ENCODE data around the gene TNS3. TPM values are rescaled to one million over a fixed set of nuclear protein-coding genes. Genes with fewer than 3 reads are reported as not detected.
A peak's percentile ranks its signal among the peaks of the same experiment; 100 is the strongest.

Gene TNS3
- total and polyA plus RNA-seq, 5 donors from 2014 or later: 1.4 TPM; not detected in 4

DNA sequence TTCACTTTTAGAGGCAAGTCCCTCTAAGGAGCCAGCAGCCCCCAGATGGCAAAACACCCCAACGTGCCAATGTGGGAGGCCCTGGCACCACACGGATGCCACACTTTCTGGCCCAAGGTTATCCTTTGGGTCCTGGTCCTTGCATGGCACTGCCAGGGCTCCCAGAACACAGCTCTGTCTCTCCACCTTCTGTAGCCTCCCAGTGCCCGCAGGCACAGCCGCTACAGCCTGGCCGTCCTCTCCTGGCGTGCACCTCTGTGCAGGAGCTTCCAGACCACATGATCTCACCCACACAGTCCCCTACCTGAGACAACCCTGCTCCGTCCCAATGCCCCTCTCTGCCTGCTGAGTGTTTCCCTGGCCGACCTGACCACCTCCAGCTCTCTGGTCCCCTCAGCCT, 215.0 kb downstream of the TNS3 start:
- no peaks in the 10 kb centered on the region for H3K27me3 ChIP-seq (ENCODE audit: control insufficient read depth, insufficient read depth, low read length)
- H3K36me3 ChIP-seq (ENCODE audit: control insufficient read depth, insufficient read depth, low read length): no peaks in the 10 kb centered on the region
- no peak overlapping the region for H3K4me3 ChIP-seq (ENCODE audit: low read depth, low read length)
- no peaks in the 10 kb centered on the region for H3K36me3 Mint-ChIP-seq
- DNase-seq: no peak
- H3K27me3 Mint-ChIP-seq: peaks cover 6% of the 10 kb centered on the region
- no peak overlapping the region for H3K27ac ChIP-seq (ENCODE audit: insufficient read depth, low read length, poor library complexity, severe bottlenecking)
- ATAC-seq (ENCODE audit: low read depth in 2 of 2): no peak
- no peak overlapping the region for H3K4me3 Mint-ChIP-seq
- no peaks in the 10 kb centered on the region for H3K4me1 ChIP-seq (ENCODE audit: control insufficient read depth, insufficient read depth, low read length, poor library complexity, severe bottlenecking)
- no peak overlapping the region for H3K27ac Mint-ChIP-seq
- H3K9me3 ChIP-seq (ENCODE audit: control insufficient read depth in 2 of 2, low read length in 2 of 2): no peaks in the 10 kb centered on the region
- peaks cover 0 to 4% (median 0%) of the 10 kb centered on the region in 7 donors for H3K9me3 Mint-ChIP-seq
- H3K4me1 Mint-ChIP-seq: no peaks in the 10 kb centered on the region

DNA sequence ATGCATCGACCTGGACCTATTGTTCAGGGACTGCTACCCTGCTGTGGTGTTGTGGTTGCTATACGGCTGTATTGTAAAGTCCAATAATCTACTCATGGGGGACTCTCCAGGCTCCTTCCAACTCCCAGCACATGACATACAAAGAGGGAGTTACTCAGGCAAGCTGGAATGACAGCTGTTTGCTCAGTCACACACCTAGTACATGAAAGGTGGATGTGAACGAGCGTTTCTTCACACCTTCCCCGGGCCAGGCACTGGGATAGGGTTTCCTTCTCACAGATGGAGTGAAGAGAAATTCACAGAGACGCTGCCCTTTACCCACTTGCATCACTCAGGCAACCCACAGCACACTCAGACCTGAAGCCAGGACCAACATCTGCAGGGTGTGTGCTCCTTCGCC, 215.7 kb downstream of the TNS3 start:
- no peaks in the 10 kb centered on the region for H3K9me3 ChIP-seq (ENCODE audit: control insufficient read depth in 2 of 2, low read length in 2 of 2)
- no peak overlapping the region for H3K27ac ChIP-seq (ENCODE audit: insufficient read depth, low read length, poor library complexity, severe bottlenecking)
- no peak overlapping the region for H3K4me3 Mint-ChIP-seq
- DNase-seq: no peak
- H3K27ac Mint-ChIP-seq: no peak overlapping the region
- H3K4me1 Mint-ChIP-seq: peaks cover 0 to 7% (median 1%) of the 10 kb centered on the region in 4 donors
- H3K36me3 Mint-ChIP-seq: no peaks in the 10 kb centered on the region
- ATAC-seq (ENCODE audit: low read depth in 2 of 2): no peak
- H3K4me3 ChIP-seq (ENCODE audit: low read depth, low read length): no peak overlapping the region
- peaks cover 6% of the 10 kb centered on the region for H3K27me3 Mint-ChIP-seq
- H3K4me1 ChIP-seq (ENCODE audit: control insufficient read depth, insufficient read depth, low read length, poor library complexity, severe bottlenecking): no peaks in the 10 kb centered on the region
- H3K9me3 Mint-ChIP-seq: peaks cover 0 to 4% (median 0%) of the 10 kb centered on the region in 7 donors
- H3K36me3 ChIP-seq (ENCODE audit: control insufficient read depth, insufficient read depth, low read length): no peaks in the 10 kb centered on the region
- no peaks in the 10 kb centered on the region for H3K27me3 ChIP-seq (ENCODE audit: control insufficient read depth, insufficient read depth, low read length)

DNA sequence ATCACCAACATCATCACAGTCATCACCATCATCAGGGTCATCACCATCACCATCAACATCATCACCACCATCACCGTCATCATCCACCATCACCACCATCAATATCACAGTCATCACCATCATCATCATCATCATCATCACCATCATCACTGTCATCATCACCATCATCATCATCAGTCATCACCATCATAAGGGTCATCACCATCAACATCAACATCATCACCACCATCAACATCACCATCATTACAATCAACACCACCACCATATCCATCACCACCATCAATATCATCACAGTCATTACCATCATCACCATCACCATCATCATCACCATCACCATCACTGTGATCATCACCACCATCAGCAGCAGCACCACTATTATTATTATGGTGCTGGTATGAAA, 218.9 kb downstream of the TNS3 start:
- H3K4me3 Mint-ChIP-seq: no peak overlapping the region
- Histone ChIP-seq H3K36me3 (ENCODE audit: control insufficient read depth, insufficient read depth, low read length) (no peaks in the 10 kb centered on the region), H3K4me3 (ENCODE audit: low read depth, low read length) (no peak overlapping the region), H3K9me3 (ENCODE audit: control insufficient read depth in 2 of 2, low read length in 2 of 2) (no peaks in the 10 kb centered on the region), H3K27ac (ENCODE audit: insufficient read depth, low read length, poor library complexity, severe bottlenecking) (no peak overlapping the region), H3K4me1 (ENCODE audit: control insufficient read depth, insufficient read depth, low read length, poor library complexity, severe bottlenecking) (no peaks in the 10 kb centered on the region), H3K27me3 (ENCODE audit: control insufficient read depth, insufficient read depth, low read length) (no peaks in the 10 kb centered on the region)
- no peak for DNase-seq
- peaks cover 0 to 8% (median 2%) of the 10 kb centered on the region in 4 donors for H3K4me1 Mint-ChIP-seq
- H3K36me3 Mint-ChIP-seq: no peaks in the 10 kb centered on the region
- no peak for ATAC-seq (ENCODE audit: low read depth in 2 of 2)
- H3K9me3 Mint-ChIP-seq: peaks cover 0 to 4% (median 0%) of the 10 kb centered on the region in 7 donors
- H3K27ac Mint-ChIP-seq: no peak overlapping the region
- H3K27me3 Mint-ChIP-seq: no peaks in the 10 kb centered on the region

DNA sequence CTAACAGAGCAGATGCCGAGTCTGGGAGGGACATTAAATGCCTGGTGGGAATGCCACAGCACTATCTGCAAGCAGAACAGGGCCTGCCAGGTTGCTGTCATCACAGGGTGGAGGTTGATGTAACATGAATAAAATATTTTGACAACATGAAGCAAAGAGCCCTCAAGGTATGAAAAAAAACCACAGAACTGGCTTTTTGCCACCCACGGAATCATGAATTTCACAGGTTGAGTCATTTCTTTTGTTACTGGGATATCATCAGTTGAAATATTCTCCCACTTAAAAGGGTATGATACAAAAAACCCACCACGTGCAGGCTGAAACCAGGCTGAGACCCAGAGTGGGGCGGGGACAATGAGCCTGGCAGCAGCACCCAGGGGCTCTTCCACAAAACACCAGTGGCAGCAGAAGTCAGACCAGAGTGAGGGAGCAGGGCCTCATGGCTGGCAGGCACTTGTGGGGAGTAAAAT, 220.1 kb downstream of the TNS3 start:
- DNase-seq: peak in 1 of 3 donors; percentile 11

DNA sequence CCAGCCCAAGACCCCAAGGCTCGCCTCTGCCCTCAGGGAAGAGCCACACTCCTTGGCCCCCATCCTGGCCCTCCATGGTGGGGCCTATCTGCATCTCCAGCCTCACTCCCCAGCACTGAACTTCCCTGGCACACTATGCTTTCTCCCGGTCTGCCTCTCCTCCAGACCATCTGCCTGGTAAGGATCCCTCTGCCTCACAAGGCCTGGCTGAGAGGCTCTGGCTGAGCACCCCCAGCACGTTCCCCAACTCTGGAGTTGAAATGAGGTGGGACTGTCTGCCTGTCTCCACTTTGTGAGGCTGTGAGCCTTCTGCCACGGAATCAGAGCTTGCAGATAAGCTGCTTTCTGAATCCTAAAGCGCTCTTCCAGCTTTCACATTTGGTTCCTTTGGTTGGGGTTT, 220.7 kb downstream of the TNS3 start:
- no peak overlapping the region for H3K27ac Mint-ChIP-seq
- H3K4me3 Mint-ChIP-seq: no peak overlapping the region
- H3K9me3 Mint-ChIP-seq: no peaks in the 10 kb centered on the region
- H3K36me3 Mint-ChIP-seq: no peaks in the 10 kb centered on the region
- no peak for DNase-seq
- no peak overlapping the region for H3K4me3 ChIP-seq (ENCODE audit: low read depth, low read length)
- no peak for ATAC-seq (ENCODE audit: low read depth in 2 of 2)
- no peaks in the 10 kb centered on the region for H3K27me3 ChIP-seq (ENCODE audit: control insufficient read depth, insufficient read depth, low read length)
- H3K4me1 ChIP-seq (ENCODE audit: control insufficient read depth, insufficient read depth, low read length, poor library complexity, severe bottlenecking): no peaks in the 10 kb centered on the region
- H3K27ac ChIP-seq (ENCODE audit: insufficient read depth, low read length, poor library complexity, severe bottlenecking): no peak overlapping the region
- no peaks in the 10 kb centered on the region for H3K27me3 Mint-ChIP-seq
- no peaks in the 10 kb centered on the region for H3K9me3 ChIP-seq (ENCODE audit: control insufficient read depth in 2 of 2, low read length in 2 of 2)
- H3K36me3 ChIP-seq (ENCODE audit: control insufficient read depth, insufficient read depth, low read length): no peaks in the 10 kb centered on the region
- peaks cover 0 to 8% (median 2%) of the 10 kb centered on the region in 4 donors for H3K4me1 Mint-ChIP-seq

More for the DNA sequence above, 220.1 kb downstream of the TNS3 start:
- no peaks in the 10 kb centered on the region for H3K27me3 ChIP-seq (ENCODE audit: control insufficient read depth, insufficient read depth, low read length)
- peaks cover 0 to 8% (median 2%) of the 10 kb centered on the region in 4 donors for H3K4me1 Mint-ChIP-seq
- no peaks in the 10 kb centered on the region for H3K27me3 Mint-ChIP-seq
- no peak overlapping the region for H3K4me3 Mint-ChIP-seq
- no peaks in the 10 kb centered on the region for H3K36me3 ChIP-seq (ENCODE audit: control insufficient read depth, insufficient read depth, low read length)
- no peak for ATAC-seq (ENCODE audit: low read depth in 2 of 2)
- H3K27ac ChIP-seq (ENCODE audit: insufficient read depth, low read length, poor library complexity, severe bottlenecking): no peak overlapping the region
- H3K9me3 Mint-ChIP-seq: no peaks in the 10 kb centered on the region
- no peaks in the 10 kb centered on the region for H3K36me3 Mint-ChIP-seq
- peak overlapping the region in 1 of 3 donors; percentile 48 for H3K27ac Mint-ChIP-seq
- no peaks in the 10 kb centered on the region for H3K4me1 ChIP-seq (ENCODE audit: control insufficient read depth, insufficient read depth, low read length, poor library complexity, severe bottlenecking)
- H3K4me3 ChIP-seq (ENCODE audit: low read depth, low read length): no peak overlapping the region
- H3K9me3 ChIP-seq (ENCODE audit: control insufficient read depth in 2 of 2, low read length in 2 of 2): no peaks in the 10 kb centered on the region

DNA sequence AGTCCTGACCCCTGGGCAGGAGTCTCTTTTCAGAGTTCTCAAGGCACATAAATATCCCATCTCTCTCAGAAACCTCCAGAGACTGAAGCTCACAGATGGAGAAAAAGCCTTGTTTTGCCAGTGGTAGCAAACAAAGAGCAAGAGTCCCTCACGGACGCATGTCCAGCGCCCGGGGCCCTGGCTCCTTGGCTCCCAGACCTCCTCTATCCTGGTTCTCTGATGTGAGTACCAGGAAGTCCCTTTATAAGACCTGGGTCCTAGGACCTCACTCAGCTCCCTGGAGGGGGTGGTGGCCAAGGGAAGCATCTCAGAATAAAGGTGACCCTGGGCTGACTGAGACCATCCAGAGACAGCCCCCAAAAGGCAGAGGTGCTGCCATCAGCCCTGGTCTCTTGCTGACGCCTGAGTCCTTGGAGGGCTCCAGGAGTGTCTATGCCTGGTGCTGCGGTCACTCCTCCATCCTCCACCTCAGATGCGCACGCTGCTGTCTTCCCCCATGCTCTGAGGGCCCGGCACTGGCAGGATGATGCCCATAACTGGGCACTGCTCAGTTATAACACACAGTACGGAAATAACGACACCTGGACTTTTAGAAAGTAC, 221.5 kb downstream of the TNS3 start:
- H3K36me3 ChIP-seq (ENCODE audit: control insufficient read depth, insufficient read depth, low read length): no peaks in the 10 kb centered on the region
- no peak for DNase-seq

DNA sequence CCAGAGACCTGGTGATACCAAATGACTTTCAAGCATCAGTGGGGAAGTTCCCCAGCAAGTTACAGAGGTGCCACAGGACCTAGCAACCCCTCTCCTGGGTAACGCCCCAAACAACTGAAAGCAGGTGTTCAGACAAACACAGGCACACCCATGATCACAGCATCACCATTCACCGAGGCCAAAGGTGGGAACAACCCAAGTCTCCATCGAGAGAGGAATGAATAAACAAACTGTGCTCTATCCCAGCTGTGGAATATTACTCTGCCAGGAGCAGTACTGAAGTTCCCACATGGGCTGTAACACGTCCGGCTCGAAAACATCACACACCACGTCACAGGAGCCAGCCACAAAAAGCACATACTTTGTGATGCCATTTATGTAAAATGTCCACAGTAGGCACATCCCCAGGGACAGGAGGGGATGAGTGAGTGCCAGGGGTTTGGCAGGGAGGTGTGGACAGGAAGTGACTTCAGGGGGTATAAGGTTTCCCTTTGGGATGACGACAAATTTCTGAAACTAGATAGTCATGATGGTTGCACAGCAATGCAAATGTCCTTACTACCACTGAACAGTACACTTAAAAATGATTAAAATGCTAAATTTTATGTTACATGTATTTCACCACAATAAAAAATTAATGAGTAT, 222.8 kb downstream of the TNS3 start:
- Mint-ChIP-seq H3K4me3 (no peak overlapping the region), H3K27ac (no peak overlapping the region), H3K9me3 (no peaks in the 10 kb centered on the region), H3K4me1 (peaks cover 0 to 8% (median 2%) of the 10 kb centered on the region in 4 donors), H3K36me3 (no peaks in the 10 kb centered on the region), H3K27me3 (no peaks in the 10 kb centered on the region)
- Histone ChIP-seq H3K27ac (ENCODE audit: insufficient read depth, low read length, poor library complexity, severe bottlenecking) (no peak overlapping the region), H3K4me3 (ENCODE audit: low read depth, low read length) (no peak overlapping the region), H3K36me3 (ENCODE audit: control insufficient read depth, insufficient read depth, low read length) (no peaks in the 10 kb centered on the region), H3K9me3 (ENCODE audit: control insufficient read depth in 2 of 2, low read length in 2 of 2) (no peaks in the 10 kb centered on the region), H3K4me1 (ENCODE audit: control insufficient read depth, insufficient read depth, low read length, poor library complexity, severe bottlenecking) (no peaks in the 10 kb centered on the region), H3K27me3 (ENCODE audit: control insufficient read depth, insufficient read depth, low read length) (no peaks in the 10 kb centered on the region)
- no peak for ATAC-seq (ENCODE audit: low read depth in 2 of 2)
- no peak for DNase-seq

More for the DNA sequence above, 221.5 kb downstream of the TNS3 start:
- H3K4me3 ChIP-seq (ENCODE audit: low read depth, low read length): no peak overlapping the region
- H3K4me3 Mint-ChIP-seq: no peak overlapping the region
- no peaks in the 10 kb centered on the region for H3K9me3 ChIP-seq (ENCODE audit: control insufficient read depth in 2 of 2, low read length in 2 of 2)
- no peak for ATAC-seq (ENCODE audit: low read depth in 2 of 2)
- H3K27ac Mint-ChIP-seq: no peak overlapping the region
- H3K4me1 ChIP-seq (ENCODE audit: control insufficient read depth, insufficient read depth, low read length, poor library complexity, severe bottlenecking): no peaks in the 10 kb centered on the region
- H3K27me3 Mint-ChIP-seq: no peaks in the 10 kb centered on the region
- no peaks in the 10 kb centered on the region for H3K9me3 Mint-ChIP-seq
- no peak overlapping the region for H3K27ac ChIP-seq (ENCODE audit: insufficient read depth, low read length, poor library complexity, severe bottlenecking)
- H3K4me1 Mint-ChIP-seq: peaks cover 0 to 8% (median 2%) of the 10 kb centered on the region in 4 donors
- no peaks in the 10 kb centered on the region for H3K27me3 ChIP-seq (ENCODE audit: control insufficient read depth, insufficient read depth, low read length)
- H3K36me3 Mint-ChIP-seq: no peaks in the 10 kb centered on the region

DNA sequence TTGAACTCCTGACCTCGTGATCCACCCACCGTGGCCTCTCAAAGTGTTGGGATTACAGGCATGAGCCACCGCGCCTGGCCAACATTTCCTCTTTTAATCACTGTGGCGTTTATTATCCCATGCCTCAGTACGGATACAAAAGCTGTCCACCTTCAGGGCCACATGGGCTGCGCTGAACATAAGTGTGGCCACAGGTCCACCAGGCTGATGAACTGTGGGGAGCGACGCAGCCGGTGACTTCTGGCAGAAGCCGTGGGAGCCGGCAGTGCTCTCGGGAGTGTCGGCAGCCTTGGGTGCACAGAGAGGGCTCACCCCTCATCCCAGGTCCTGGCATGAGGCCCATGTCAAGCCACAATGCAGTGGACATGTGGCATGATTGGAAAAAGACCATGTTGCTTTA, 223.6 kb downstream of the TNS3 start:
- Mint-ChIP-seq H3K27me3 (no peaks in the 10 kb centered on the region), H3K4me3 (no peak overlapping the region), H3K4me1 (peaks cover 0 to 8% (median 2%) of the 10 kb centered on the region in 4 donors), H3K27ac (no peak overlapping the region), H3K36me3 (no peaks in the 10 kb centered on the region), H3K9me3 (no peaks in the 10 kb centered on the region)
- Histone ChIP-seq H3K27ac (ENCODE audit: insufficient read depth, low read length, poor library complexity, severe bottlenecking) (no peak overlapping the region), H3K27me3 (ENCODE audit: control insufficient read depth, insufficient read depth, low read length) (no peaks in the 10 kb centered on the region), H3K4me3 (ENCODE audit: low read depth, low read length) (no peak overlapping the region), H3K9me3 (ENCODE audit: control insufficient read depth in 2 of 2, low read length in 2 of 2) (no peaks in the 10 kb centered on the region), H3K4me1 (ENCODE audit: control insufficient read depth, insufficient read depth, low read length, poor library complexity, severe bottlenecking) (no peaks in the 10 kb centered on the region), H3K36me3 (ENCODE audit: control insufficient read depth, insufficient read depth, low read length) (no peaks in the 10 kb centered on the region)
- no peak for ATAC-seq (ENCODE audit: low read depth in 2 of 2)
- DNase-seq: no peak

Measured in CD4-positive, CD25-positive, alpha-beta regulatory T cell (primary cell).